HepG2 (cell line): ENCODE data around the gene COA3. TPM values are rescaled to one million over a fixed set of nuclear protein-coding genes. Genes with fewer than 3 reads are reported as not detected.

Source experiments
- AHDC1 ChIP-seq: sonication (generic); formaldehyde crosslinking; IDR thresholded peaks from 2 replicates; pipeline ENCODE4 v1.5.1; 2020; ENCODE audit warnings: mild to moderate bottlenecking, missing genetic modification reagents, borderline replicate concordance
- HOXA9 ChIP-seq: sonication (generic); formaldehyde crosslinking; IDR thresholded peaks from 2 replicates; pipeline ENCODE4 v1.8.1; 2022; ENCODE audit warnings: missing genetic modification reagents, mild to moderate bottlenecking, moderate library complexity, borderline replicate concordance
- HOXD1 ChIP-seq: sonication (generic); formaldehyde crosslinking; IDR thresholded peaks from 2 replicates; pipeline ENCODE4 v1.5.0; 2020; ENCODE audit warnings: missing genetic modification reagents
- KAT8 ChIP-seq: IDR thresholded peaks from 2 replicates; pipeline ENCODE4 v1.6.1; 2016; ENCODE audit warnings: missing genetic modification reagents, missing compliant biosample characterization
- KLF13 ChIP-seq: sonication (generic); formaldehyde crosslinking; IDR thresholded peaks from 2 replicates; pipeline ENCODE4 v1.4.0; 2020; ENCODE audit warnings: mild to moderate bottlenecking, missing genetic modification reagents
- LBX2 ChIP-seq: sonication (generic); formaldehyde crosslinking; IDR thresholded peaks from 2 replicates; pipeline ENCODE4 v1.5.0; 2020; ENCODE audit warnings: missing genetic modification reagents, mild to moderate bottlenecking, borderline replicate concordance
- MYNN ChIP-seq: sonication (generic); formaldehyde crosslinking; IDR thresholded peaks from 2 replicates; pipeline ENCODE4 v1.4.0; 2020; ENCODE audit warnings: mild to moderate bottlenecking, low read depth, missing genetic modification reagents
- SALL1 ChIP-seq: sonication (generic); formaldehyde crosslinking; IDR thresholded peaks from 2 replicates; pipeline ENCODE4 v1.8.0; 2022; ENCODE audit warnings: mild to moderate bottlenecking, missing genetic modification reagents
- TRIM22 ChIP-seq: fragments of 450-650 bp; IDR thresholded peaks from 2 replicates; pipeline ENCODE4 v1.6.1; 2017
- ZFP91 ChIP-seq: sonication (generic); formaldehyde crosslinking; IDR thresholded peaks from 2 replicates; pipeline ENCODE4 v1.9.0; 2022; ENCODE audit warnings: missing genetic modification reagents, mild to moderate bottlenecking, borderline replicate concordance
- ZNF432 ChIP-seq: sonication (generic); formaldehyde crosslinking; IDR thresholded peaks from 2 replicates; pipeline ENCODE4 v1.5.0; 2020; ENCODE audit warnings: missing genetic modification reagents, mild to moderate bottlenecking, borderline replicate concordance
- ZNF441 ChIP-seq: sonication (generic); formaldehyde crosslinking; IDR thresholded peaks from 2 replicates; pipeline ENCODE4 v1.7.0; 2021; ENCODE audit warnings: missing genetic modification reagents, borderline replicate concordance
- ZNF546 ChIP-seq: sonication (generic); formaldehyde crosslinking; conservative IDR thresholded peaks from 2 replicates; pipeline ENCODE4 v1.8.1; 2023; ENCODE audit warnings: mild to moderate bottlenecking, missing genetic modification reagents
- ZNF670 ChIP-seq: sonication (generic); formaldehyde crosslinking; IDR thresholded peaks from 2 replicates; pipeline ENCODE4 v1.8.0; 2022; ENCODE audit warnings: mild to moderate bottlenecking, missing genetic modification reagents, borderline replicate concordance
- ZNF75D ChIP-seq: sonication (generic); formaldehyde crosslinking; IDR thresholded peaks from 2 replicates; pipeline ENCODE4 v1.8.1; 2023; ENCODE audit warnings: missing genetic modification reagents, mild to moderate bottlenecking, borderline replicate concordance
- ZNF841 ChIP-seq: sonication (generic); formaldehyde crosslinking; IDR thresholded peaks from 2 replicates; pipeline ENCODE4 v1.8.1; 2023; ENCODE audit warnings: missing genetic modification reagents, borderline replicate concordance
- polyA plus RNA-seq, 8 experiments: library from polyadenylated mRNA; depleted of rRNA in 3 of 8; stranded (reverse) in 7 of 8; unstranded in 1 of 8; fragments of >200 nt; fragmentation: Illumina TruSeq in 4 of 8; extraction: Trizol in 4 of 8; gene quantifications; 2 replicates each; pipeline versions ENCODE4 v1.2.1 to v1.2.3, GENCODE V29; 2011 to 2016; ENCODE audit warnings: low read depth in 4 of 8, missing spikeins in 1 of 8, mixed read lengths in 1 of 8; ENCODE audit not compliant: insufficient read depth in 1 of 8
- total RNA-seq, 5 experiments: library from RNA; depleted of rRNA; stranded (reverse); fragments of >200 nt; fragmentation: Illumina TruSeq; extraction: Trizol; gene quantifications; 2 replicates each; pipeline ENCODE4 v1.2.3, GENCODE V29; 2016; ENCODE audit warnings: low read depth in 1 of 5

COA3 gene
- total and polyA plus RNA-seq, 2 of the 13 experiments (the other 11 are each of a cell fraction or from before 2014, with no cell fraction given): 133 to 202 TPM

- TF ChIP-seq AHDC1 (CRISPR knock-in tag) (peak; percentile 65), ZNF75D (CRISPR knock-in tag) (0 out of 2 replicates have a peak, but pooled peaks have one; percentile 35), ZNF841 (CRISPR knock-in tag) (no peak; the same call in 1 of the 2 replicates), ZNF546 (CRISPR knock-in tag) (no peak), KAT8 (peak; percentile 84), LBX2 (CRISPR knock-in tag) (0 out of 2 replicates have a peak, but pooled peaks have one; percentile 61), KLF13 (CRISPR knock-in tag) (no peak), TRIM22 (no peak), HOXD1 (CRISPR knock-in tag) (no peak), ZNF670 (peak; percentile 78), MYNN (CRISPR knock-in tag) (peak; percentile 39), ZNF432 (CRISPR knock-in tag) (no peak), SALL1 (CRISPR knock-in tag) (peak; percentile 84), HOXA9 (peak; percentile 83; the same call in 1 of the 2 replicates), ZNF441 (CRISPR knock-in tag) (peak; percentile 63), ZFP91 (CRISPR knock-in tag) (no peak; the same call in none of the 2 replicates)
Measured at GRCh38 chr17:42779936-42780850, 18.3 kb downstream of the COA3 start, which contains the start of gene WNK4 (continued).
